Spinal cord (tissue), 10 donors: ENCODE data around the gene INPP5F. TPM values are rescaled to one million over a fixed set of nuclear protein-coding genes. Genes with fewer than 3 reads are reported as not detected.

Experiments
- DNase-seq, 6 donors: peaks; one replicate each; pipeline versions ENCODE4 v3.0.0 to v3.0.0-alpha.2; 2013 to 2015; ENCODE audit warnings: low spot score in 6 of 6, low read depth in 4 of 6
- H3K27ac ChIP-seq: one replicate; pipeline ENCODE4 v1.5.1; 2013; ENCODE audit warnings: low read depth, low read length, control low read depth
- H3K27me3 ChIP-seq: one replicate; pipeline ENCODE4 v1.6.1; 2013; ENCODE audit warnings: low read length; ENCODE audit not compliant: control insufficient read depth, insufficient read depth
- H3K36me3 ChIP-seq: one replicate; pipeline ENCODE4 v1.6.1; 2013; ENCODE audit warnings: low read length; ENCODE audit not compliant: control insufficient read depth, insufficient read depth
- H3K4me1 ChIP-seq: one replicate; pipeline ENCODE4 v1.6.1; 2013; ENCODE audit warnings: low read length; ENCODE audit not compliant: control insufficient read depth, insufficient read depth
- H3K4me3 ChIP-seq: one replicate; pipeline ENCODE4 v1.5.1; 2013; ENCODE audit warnings: low read depth, low read length, control low read depth
- H3K9me3 ChIP-seq: one replicate; pipeline ENCODE4 v1.6.1; 2013; ENCODE audit warnings: low read length; ENCODE audit not compliant: control insufficient read depth, insufficient read depth
- WGBS: methylation state at CpG from one replicate; pipeline ENCODE4 v1.1.5; 2013; ENCODE audit warnings: missing lambda C conversion rate; ENCODE audit not compliant: insufficient coverage; 5-methylcytosine and 5-hydroxymethylcytosine counted together
- polyA plus RNA-seq, 2 donors: library from polyadenylated mRNA; unstranded; fragments of 120-200 nt; gene quantifications; one replicate each; pipeline ENCODE4 v1.2.1, GENCODE V29; 2013; ENCODE audit not compliant: insufficient read length in 2 of 2
- total RNA-seq, 2 donors: library from RNA; depleted of rRNA in 1 of 2; stranded (reverse); fragments of 120-200 nt in 1 of 2; fragments of >200 nt in 1 of 2; gene quantifications; one replicate each; pipeline versions ENCODE4 v1.2.3 to v1.2.4, GENCODE V29; 2013 to 2014
- donor health status: healthy.

INPP5F gene
- total and polyA plus RNA-seq, 4 donors: 99.5 to 350 (median 301) TPM

DNA sequence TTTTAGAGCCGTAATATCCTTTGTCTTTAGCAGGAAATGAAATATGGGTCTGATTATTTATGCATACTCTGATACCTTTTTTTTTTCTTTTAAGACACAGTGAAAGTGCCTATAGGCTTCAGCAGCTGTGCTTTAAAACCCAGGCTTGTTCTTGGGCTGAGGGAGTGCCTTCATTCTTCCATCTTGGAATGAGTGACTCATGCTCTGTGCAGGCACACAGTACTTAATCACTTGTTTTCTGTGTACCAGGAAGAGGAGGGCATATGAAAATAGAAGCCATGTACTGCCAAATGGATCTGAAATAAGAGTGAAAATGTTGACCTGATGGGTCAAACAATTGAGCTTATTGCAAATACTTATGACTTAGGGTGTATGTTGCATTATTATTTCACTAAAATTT lies 12.0 kb downstream of the INPP5F start:
- no CpG with 5 or more reads among the region's 1 CpG for WGBS
- Histone ChIP-seq H3K9me3 (no peaks in the 10 kb centered on the region), H3K4me3 (no peak overlapping the region), H3K36me3 (no peaks in the 10 kb centered on the region), H3K4me1 (no peaks in the 10 kb centered on the region), H3K27me3 (no peaks in the 10 kb centered on the region), H3K27ac (no peak overlapping the region)
- DNase-seq: no peak

GRCh38 chr10:119738962-119739361 lies 13.1 kb downstream of the INPP5F start:
- no peaks in the 10 kb centered on the region for H3K27me3 ChIP-seq
- H3K36me3 ChIP-seq: no peaks in the 10 kb centered on the region
- WGBS: no CpG with 5 or more reads among the region's 1 CpG
- H3K27ac ChIP-seq: no peak overlapping the region
- no peak for DNase-seq
- no peak overlapping the region for H3K4me3 ChIP-seq
- no peaks in the 10 kb centered on the region for H3K9me3 ChIP-seq
- no peaks in the 10 kb centered on the region for H3K4me1 ChIP-seq

DNA sequence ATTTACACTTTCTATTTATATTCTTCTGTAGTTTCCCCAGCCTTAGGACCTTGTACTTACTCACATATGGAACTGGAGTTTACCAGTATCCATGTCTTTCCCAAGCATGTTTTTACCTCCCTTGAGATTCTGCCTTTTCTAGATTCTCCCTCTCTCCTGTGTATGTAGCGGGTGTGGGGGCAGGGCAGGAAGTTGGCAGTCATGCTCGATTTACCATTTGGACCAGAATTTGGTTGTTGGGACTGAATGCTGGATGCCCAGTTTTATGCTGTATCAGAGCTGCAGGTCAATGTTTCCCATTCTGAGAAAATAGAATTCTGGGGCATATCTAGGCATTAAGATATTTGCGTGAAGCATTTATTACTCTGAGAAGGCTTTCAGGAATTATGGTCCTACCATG lies 14.2 kb downstream of the INPP5F start:
- Histone ChIP-seq H3K4me3 (no peak overlapping the region), H3K27ac (no peak overlapping the region), H3K36me3 (no peaks in the 10 kb centered on the region), H3K27me3 (no peaks in the 10 kb centered on the region), H3K4me1 (no peaks in the 10 kb centered on the region), H3K9me3 (no peaks in the 10 kb centered on the region)
- DNase-seq: no peak
- WGBS: 68% methylated on average over 2 of the region's 3 CpGs

DNA sequence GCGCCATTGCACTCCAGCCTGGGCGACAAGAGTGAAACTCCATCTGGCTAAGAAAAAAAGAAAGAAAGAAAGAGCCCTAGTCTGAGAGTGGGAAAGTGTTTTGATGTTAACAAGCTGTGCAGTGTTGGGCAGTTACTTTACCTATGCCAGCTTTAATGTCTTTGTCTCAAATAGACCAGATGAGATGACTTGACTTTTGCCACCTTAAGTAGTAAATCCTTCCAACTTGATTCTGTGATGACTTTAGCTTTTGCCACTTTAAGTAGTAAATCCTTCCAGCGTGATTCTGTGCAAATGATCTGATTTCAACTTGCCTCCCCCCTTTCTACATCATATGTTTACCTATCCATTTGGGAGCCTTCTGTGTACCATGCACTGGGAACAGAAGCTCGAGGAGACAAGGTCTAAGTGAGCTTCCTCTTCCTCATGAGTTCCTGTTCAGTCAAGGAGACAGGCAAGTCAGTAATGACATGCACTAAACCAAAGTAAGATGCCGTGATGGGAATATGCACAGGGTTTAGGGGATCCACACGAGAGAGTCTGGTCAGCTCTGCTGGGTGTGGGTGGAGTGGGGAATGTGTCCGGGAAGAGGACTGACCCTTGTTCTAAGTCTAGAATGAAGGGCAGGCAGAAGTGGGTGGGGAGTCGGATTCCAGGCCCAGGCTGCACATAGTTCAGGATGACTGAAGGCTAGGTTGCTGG lies 17.2 kb downstream of the INPP5F start:
- Histone ChIP-seq H3K4me1 (no peaks in the 10 kb centered on the region), H3K9me3 (no peaks in the 10 kb centered on the region), H3K36me3 (peaks cover 3% of the 10 kb centered on the region), H3K4me3 (no peak overlapping the region), H3K27ac (no peak overlapping the region), H3K27me3 (no peaks in the 10 kb centered on the region)
- DNase-seq: no peak
- 70% methylated on average over 7 of the region's 8 CpGs for WGBS

DNA sequence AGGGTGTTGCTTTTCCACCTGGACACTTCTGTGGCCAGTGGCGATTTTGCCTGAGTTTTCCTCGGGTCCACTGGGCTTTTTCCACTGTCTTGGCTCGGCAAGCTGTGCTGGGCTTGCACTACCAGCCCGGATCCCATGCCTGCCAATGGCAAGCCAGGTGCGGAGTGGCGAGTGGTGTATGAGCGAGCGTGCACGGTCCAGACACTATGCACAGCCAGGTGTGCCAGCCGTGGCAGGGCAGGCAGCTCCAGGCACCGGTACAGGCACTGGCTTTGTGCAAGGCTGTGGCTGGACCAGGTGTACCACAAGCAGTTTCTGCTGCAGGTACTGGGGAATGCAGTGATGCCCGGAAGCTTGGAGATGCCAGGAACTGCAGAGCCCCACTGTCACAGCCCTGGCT lies 22.1 kb downstream of the INPP5F start:
- Histone ChIP-seq H3K4me1 (peaks cover 9% of the 10 kb centered on the region), H3K27ac (no peak overlapping the region), H3K4me3 (no peak overlapping the region), H3K27me3 (no peaks in the 10 kb centered on the region), H3K36me3 (peaks cover 11% of the 10 kb centered on the region), H3K9me3 (no peaks in the 10 kb centered on the region)
- 95% methylated on average over 12 of the region's 12 CpGs for WGBS
- no peak for DNase-seq

DNA sequence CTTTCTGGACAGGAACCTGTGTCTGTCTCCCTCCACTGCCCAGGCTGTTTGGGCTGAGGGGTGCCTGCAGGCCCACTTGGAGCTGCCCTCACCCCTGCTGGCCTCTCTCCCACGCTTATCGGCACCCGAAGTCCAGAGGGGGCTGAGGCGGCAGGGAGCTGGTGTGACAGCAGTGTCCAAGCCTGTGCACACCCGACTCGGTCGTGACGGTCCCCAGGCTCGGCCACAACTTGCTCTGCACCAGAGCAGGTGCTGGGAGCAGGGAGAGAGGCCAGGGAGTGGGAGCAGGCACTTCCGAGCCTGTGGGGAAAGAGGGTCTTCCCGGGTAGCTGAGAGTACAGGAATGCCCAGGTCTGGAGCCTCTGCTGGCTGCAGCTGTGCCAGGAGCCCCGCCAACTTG lies 23.0 kb downstream of the INPP5F start:
- no peak overlapping the region for H3K27ac ChIP-seq
- H3K4me1 ChIP-seq: peaks cover 9% of the 10 kb centered on the region
- 80% methylated on average over 11 of the region's 12 CpGs for WGBS
- H3K36me3 ChIP-seq: peaks cover 11% of the 10 kb centered on the region
- DNase-seq: no peak
- no peak overlapping the region for H3K4me3 ChIP-seq
- H3K27me3 ChIP-seq: no peaks in the 10 kb centered on the region
- no peaks in the 10 kb centered on the region for H3K9me3 ChIP-seq

DNA sequence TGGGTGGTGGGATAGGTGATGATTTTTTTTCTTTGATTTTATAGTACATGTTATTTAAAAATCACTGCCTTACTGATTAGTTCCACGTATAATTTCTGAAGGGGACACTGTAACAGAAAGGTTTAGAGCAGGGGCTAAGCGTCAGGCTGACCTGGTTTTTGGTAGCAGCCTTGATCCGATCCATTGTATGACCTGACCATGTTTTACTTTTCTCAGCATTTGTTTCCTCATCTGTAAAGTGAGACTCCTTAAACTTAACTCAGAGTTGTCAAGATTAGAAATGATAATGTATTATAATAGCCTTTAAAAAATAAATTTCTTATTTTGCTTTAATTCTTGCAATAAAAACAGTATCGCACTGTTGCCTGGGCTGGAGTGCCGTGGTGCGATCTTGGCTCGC lies 23.6 kb downstream of the INPP5F start:
- H3K4me1 ChIP-seq: peaks cover 12% of the 10 kb centered on the region
- 95% methylated on average over 4 of the region's 7 CpGs for WGBS
- H3K27ac ChIP-seq: no peak overlapping the region

GRCh38 chr10:119750391-119751230 lies 24.8 kb downstream of the INPP5F start:
- peak; percentile 74 to 96 (median 77) for DNase-seq
- Histone ChIP-seq H3K9me3 (no peaks in the 10 kb centered on the region), H3K27me3 (no peaks in the 10 kb centered on the region), H3K4me3 (no peak overlapping the region), H3K27ac (peak overlapping the region; percentile 36), H3K36me3 (peaks cover 11% of the 10 kb centered on the region), H3K4me1 (peaks cover 12% of the 10 kb centered on the region)
- 14% methylated on average over 6 of the region's 9 CpGs for whole genome bisulfite sequencing

More for the DNA sequence above, 23.6 kb downstream of the INPP5F start:
- no peak for DNase-seq
- Histone ChIP-seq H3K36me3 (peaks cover 11% of the 10 kb centered on the region), H3K4me3 (no peak overlapping the region), H3K9me3 (no peaks in the 10 kb centered on the region), H3K27me3 (no peaks in the 10 kb centered on the region)

DNA sequence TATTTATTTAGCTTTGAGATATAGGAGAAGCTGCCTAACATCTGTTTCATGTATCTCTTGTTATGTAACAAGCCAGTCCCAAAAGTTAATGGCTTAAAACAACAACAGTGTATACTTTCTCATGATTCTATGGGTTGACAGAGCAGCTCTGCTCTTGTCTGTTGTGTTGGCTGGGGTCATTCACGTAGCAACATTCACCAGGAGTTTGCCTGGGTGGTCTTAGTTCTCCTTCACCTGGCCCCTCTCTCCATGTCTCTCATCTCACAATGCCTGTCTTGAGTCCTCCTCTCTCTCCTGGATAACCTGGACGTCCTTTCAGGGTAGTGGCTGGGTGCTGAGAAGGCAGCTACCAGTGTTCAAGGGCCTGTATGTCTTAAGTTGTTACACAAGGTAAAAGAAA lies 27.5 kb downstream of the INPP5F start:
- Histone ChIP-seq H3K27me3 (no peaks in the 10 kb centered on the region), H3K4me1 (peaks cover 12% of the 10 kb centered on the region), H3K9me3 (no peaks in the 10 kb centered on the region), H3K27ac (no peak overlapping the region), H3K4me3 (no peak overlapping the region), H3K36me3 (peaks cover 7% of the 10 kb centered on the region)
- WGBS: 57% methylated on average over 1 of the region's 2 CpGs
- DNase-seq: no peak

GRCh38 chr10:119754085-119754484 lies 28.2 kb downstream of the INPP5F start:
- Histone ChIP-seq H3K4me3 (no peak overlapping the region), H3K27me3 (no peaks in the 10 kb centered on the region), H3K27ac (no peak overlapping the region), H3K36me3 (peaks cover 2% of the 10 kb centered on the region), H3K9me3 (no peaks in the 10 kb centered on the region), H3K4me1 (peaks cover 12% of the 10 kb centered on the region)
- WGBS: 53% methylated on average over 3 of the region's 5 CpGs
- peak in 1 of 6 donors; percentile 31 for DNase-seq
